GM20000 (cell line): Measurements from ENCODE around the gene CNST.
A peak's percentile ranks its signal among the peaks of the same experiment; 100 is the strongest.
"Not testable (repeated sequence)": the region's sequence is repeated elsewhere in the genome, so short reads cannot be mapped to it uniquely, and the experiment has no call there.

Source experiments
- DNase-seq: peaks from one replicate; pipeline ENCODE4 v3.0.0; 2012; ENCODE audit warnings: low spot score
- TF ChIP-seq, protein P1 (sequence below): IDR thresholded peaks from 2 replicates; pipeline ENCODE4 v1.5.1; 2012; ENCODE audit warnings: mild to moderate bottlenecking, control low read depth; ENCODE audit errors: extremely low read depth, missing control alignments

Gene CNST

DNA sequence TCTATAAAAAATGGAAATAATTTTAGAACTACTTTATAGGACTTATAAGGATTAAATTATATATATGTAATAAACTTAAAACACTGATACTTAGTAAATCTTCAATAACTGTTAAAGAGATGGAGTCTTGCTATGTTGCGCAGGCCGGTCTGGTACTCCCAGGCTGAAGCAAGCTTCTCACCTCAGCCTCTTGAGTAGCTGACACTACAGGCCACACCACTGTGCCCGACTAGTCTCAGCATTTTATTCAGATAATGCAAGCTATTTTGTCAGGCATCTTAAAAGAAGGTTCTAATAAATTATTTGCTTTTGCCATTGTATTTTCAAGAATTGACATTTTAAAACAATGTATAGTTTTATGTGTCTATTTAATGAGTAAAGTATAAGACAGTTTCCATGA lies 20.8 kb downstream of the CNST start:
- no peak for DNase-seq
- TF ChIP-seq, protein P1, sequence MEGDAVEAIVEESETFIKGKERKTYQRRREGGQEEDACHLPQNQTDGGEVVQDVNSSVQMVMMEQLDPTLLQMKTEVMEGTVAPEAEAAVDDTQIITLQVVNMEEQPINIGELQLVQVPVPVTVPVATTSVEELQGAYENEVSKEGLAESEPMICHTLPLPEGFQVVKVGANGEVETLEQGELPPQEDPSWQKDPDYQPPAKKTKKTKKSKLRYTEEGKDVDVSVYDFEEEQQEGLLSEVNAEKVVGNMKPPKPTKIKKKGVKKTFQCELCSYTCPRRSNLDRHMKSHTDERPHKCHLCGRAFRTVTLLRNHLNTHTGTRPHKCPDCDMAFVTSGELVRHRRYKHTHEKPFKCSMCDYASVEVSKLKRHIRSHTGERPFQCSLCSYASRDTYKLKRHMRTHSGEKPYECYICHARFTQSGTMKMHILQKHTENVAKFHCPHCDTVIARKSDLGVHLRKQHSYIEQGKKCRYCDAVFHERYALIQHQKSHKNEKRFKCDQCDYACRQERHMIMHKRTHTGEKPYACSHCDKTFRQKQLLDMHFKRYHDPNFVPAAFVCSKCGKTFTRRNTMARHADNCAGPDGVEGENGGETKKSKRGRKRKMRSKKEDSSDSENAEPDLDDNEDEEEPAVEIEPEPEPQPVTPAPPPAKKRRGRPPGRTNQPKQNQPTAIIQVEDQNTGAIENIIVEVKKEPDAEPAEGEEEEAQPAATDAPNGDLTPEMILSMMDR: no peak

DNA sequence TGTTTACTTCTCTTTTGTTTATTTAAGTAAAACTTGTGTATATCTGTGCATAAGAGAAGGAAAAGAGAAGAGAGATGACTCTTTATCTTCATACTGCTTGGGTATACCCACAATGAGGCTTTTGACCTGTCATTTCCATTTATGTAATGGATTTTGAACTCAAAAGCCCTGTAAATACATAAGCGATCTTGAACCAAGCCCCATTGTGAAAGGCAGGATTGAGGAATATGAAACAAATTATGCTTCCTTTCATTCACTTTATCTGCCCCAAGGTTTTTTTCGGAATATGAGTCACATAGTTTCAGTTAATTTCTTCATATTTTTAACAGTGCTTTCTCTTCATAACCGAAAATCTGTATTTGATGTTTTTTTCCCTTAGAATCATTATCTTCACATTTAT lies 21.4 kb downstream of the CNST start:
- TF ChIP-seq, protein P1: no peak
- DNase-seq: no peak

DNA sequence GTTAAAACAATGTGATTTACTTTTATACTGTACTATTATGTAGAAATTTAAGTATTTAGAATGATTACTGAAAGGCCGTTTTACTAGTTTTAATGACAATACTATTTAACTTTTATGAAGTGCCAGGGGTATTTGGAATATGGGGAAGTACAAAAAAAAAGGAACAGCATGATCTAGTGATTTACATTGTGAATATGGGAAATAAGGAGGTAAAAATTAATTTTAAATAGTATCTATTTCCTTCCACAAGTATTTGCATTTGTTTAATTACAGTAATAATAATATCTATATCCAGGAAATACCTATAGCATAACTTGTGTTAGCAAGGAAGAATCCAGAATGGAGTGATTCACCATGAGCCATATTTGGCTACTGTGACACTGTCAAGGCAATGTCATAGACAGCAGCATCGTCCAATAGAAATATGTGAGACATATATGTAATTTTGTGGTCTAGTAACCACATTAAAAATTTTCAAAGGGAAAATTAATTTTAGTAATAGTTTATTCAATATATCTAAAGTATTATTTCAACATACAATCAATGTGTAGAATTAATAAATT lies 22.0 kb downstream of the CNST start:
- TF ChIP-seq, protein P1: no peak
- DNase-seq: no peak

DNA sequence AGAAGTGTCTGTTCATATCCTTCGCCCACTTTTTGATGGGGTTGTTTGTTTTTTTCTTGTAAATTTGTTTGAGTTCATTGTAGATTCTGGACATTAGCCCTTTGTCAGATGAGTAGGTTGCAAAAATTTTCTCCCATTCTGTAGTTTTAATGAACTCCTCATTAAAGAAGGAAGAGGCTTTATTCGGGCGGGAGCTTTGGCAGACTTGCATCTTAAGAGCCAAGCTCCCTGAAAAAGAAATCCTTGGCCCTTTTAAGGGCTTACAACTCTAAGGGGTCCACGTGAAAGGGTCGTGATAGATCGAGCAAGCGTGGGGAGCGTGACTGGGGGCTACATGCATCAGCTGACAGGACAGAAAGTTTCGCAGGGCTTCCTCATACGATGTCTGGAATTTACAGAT lies 23.7 kb downstream of the CNST start:
- not testable (repeated sequence) for DNase-seq

DNA sequence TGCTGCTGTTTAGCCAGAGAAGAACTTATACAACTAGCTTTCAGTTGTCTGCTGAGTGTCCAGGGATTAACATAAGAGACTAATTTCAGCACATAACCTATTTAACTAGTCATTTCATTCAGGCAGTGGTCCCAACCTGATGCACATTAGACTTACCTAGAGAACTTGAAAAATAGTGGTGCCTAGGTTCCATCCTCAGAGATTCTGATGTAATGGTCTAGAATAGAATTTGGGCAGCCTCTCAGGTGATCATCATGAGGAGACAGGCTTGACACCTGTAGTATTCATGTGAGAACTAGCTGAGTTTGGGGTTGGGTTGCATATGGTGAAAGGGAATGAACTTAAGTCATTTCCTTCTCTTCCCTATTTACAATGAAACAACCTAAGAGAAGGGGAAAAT lies 24.8 kb downstream of the CNST start:
- no peak for DNase-seq
- TF ChIP-seq, protein P1: no peak

DNA sequence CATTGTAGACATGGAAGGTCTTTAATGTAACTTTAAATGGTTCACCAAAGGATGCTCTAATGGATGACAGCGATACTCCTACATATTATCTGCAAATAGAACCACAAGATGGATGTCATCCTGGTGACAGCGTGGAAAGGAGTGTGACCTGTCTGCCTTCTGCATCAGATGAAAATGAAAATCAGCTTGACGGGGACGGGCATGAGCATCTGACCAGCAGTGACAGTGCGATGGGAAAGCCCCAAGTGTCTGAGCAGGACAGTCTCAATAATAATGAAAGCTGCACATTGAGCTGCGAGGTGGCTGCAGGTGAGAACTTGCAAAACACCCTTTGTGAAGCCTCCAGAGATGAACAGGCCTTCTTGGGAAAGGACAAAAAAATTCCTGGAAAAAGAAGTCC lies 25.2 kb downstream of the CNST start:
- TF ChIP-seq, protein P1: no peak
- peak; percentile 82 for DNase-seq

DNA sequence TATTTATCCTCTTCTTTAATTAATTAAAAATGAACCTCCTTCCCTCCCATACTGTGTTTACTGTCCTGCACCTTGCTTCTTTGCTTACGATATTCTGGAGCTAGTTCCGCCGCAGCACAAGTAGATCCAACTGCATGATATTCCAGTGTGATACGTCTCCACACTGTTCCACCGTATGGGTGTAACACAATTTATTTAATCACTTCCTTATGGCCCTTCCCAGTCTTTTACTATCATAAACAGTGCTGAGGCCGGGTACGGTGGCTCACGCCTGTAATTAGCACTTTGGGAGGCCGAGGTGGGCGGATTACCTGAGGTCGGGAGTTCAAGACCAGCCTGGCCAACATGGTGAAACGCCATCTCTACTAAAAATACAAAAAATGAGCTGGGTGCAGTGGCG lies 25.7 kb downstream of the CNST start:
- TF ChIP-seq, protein P1: no peak
- DNase-seq: no peak

DNA sequence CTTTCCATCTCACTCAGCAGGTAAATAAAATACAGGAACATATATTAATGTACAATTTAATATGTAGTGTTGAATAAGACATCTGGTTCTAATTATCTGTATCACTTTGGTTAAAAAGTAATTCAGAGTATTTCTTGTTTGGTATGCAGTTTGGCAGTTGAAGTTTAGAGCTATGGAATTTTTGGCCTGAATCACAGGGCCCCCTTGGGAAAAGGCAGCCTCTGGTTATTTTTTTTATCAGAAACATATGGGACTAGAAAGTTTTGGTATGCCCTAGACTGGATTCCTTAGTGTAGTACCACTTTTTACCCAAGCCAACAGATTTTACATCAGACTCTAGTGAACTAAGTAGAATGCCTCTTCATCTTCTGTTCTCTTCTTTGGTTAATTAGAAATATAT lies 26.4 kb downstream of the CNST start:
- no peak for DNase-seq
- TF ChIP-seq, protein P1: no peak
